Breast epithelium (tissue), 3 donors: ENCODE results near the gene RAB3GAP1.

Experiments used
- CTCF ChIP-seq, 3 donors: fragments of 450-650 bp; IDR thresholded peaks; one replicate each; pipeline ENCODE4 v1.5.1; 2016 to 2017; ENCODE audit warnings: antibody characterized with exemption in 3 of 3, mild to moderate bottlenecking in 3 of 3, moderate library complexity in 3 of 3
- POLR2AphosphoS5 ChIP-seq, 3 donors: sonication (generic); formaldehyde crosslinking; IDR thresholded peaks; one replicate each; pipeline ENCODE4 v1.6.1; 2017; ENCODE audit warnings: antibody characterized with exemption in 3 of 3

DNA sequence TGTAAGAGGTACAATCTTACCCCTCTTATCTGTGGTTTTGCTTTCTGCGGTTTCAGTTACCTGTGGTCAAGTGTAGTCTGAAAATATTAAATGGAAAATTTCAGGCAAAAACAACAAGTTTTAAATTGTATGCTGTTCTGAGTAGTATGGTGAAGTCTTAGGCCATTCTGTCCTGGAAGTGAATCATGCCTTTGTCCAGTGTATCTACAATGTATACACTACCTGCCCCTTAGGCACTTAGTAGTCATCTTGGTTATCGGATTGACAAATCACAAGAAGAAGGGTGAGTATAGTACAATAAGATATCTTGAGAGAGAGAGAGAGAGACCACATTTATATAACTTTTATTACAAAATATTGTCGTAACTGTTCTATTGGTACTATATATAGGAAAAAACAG, 43.5 kb downstream of the RAB3GAP1 start:
- TF ChIP-seq CTCF (IDR thresholded peaks at IDR 0.05) (no peak), POLR2AphosphoS5 (IDR thresholded peaks at IDR 0.05) (no peak)
